ENCODE data around the gene CCDC7. TPM values are rescaled to one million over a fixed set of nuclear protein-coding genes. Genes with fewer than 3 reads are reported as not detected.
"Not testable (repeated sequence)": the region's sequence is repeated elsewhere in the genome, so short reads cannot be mapped to it uniquely, and the experiment has no call there.

The CCDC7 gene
- polyA plus RNA-seq, 1 of the 3 experiments (the other 2 are of a cell fraction): 0.44 TPM

GRCh38 chr10:32893916-32894664 lies 448.1 kb downstream of the CCDC7 start:
- no peak overlapping the region for H3K9ac ChIP-seq
- H3K4me1 ChIP-seq (ENCODE audit: control insufficient read depth in 1 of 2, insufficient read depth in 2 of 2, low read depth in 1 of 2, low read length in 1 of 2): no peaks in the 10 kb centered on the region
- CTCF ChIA-PET: no interaction called here
- H3K9me3 ChIP-seq: no peaks in the 10 kb centered on the region
- no peak overlapping the region for H3K4me3 ChIP-seq (ENCODE audit: low read depth in 2 of 2, low read length in 1 of 2)
- H4K20me1 ChIP-seq (ENCODE audit: insufficient read depth): no peaks in the 10 kb centered on the region
- H3K4me2 ChIP-seq: no peak overlapping the region
- TF ChIP-seq, protein P1, sequence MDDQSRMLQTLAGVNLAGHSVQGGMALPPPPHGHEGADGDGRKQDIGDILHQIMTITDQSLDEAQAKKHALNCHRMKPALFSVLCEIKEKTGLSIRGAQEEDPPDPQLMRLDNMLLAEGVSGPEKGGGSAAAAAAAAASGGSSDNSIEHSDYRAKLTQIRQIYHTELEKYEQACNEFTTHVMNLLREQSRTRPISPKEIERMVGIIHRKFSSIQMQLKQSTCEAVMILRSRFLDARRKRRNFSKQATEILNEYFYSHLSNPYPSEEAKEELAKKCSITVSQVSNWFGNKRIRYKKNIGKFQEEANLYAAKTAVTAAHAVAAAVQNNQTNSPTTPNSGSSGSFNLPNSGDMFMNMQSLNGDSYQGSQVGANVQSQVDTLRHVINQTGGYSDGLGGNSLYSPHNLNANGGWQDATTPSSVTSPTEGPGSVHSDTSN (IDR thresholded peaks at IDR 0.05): no peak
- TF ChIP-seq EZH2phosphoT487 (IDR thresholded peaks at IDR 0.05; ENCODE audit: borderline replicate concordance, low read depth) (no peak), USF1 (IDR thresholded peaks at IDR 0.05; ENCODE audit: borderline replicate concordance, low read depth) (no peak), RXRA (IDR thresholded peaks at IDR 0.05; ENCODE audit: borderline replicate concordance, low read depth) (no peak), FOSL2 (IDR thresholded peaks at IDR 0.05; ENCODE audit: borderline replicate concordance, low read depth) (no peak), JUND (IDR thresholded peaks at IDR 0.05) (no peak), MXI1 (IDR thresholded peaks at IDR 0.05; ENCODE audit: low read depth, low read length) (no peak), CTCF (IDR thresholded peaks at IDR 0.05) (no peak), EP300 (IDR thresholded peaks at IDR 0.05; ENCODE audit: borderline replicate concordance in 1 of 2, low read depth in 1 of 2, low read length in 1 of 2) (no peak), NRF1 (IDR thresholded peaks at IDR 0.05; ENCODE audit: low read depth, low read length) (no peak), TAF1 (IDR thresholded peaks at IDR 0.05; ENCODE audit: borderline replicate concordance, low read depth, low read length) (no peak), ELF1 (IDR thresholded peaks at IDR 0.05) (no peak), FOXM1 (IDR thresholded peaks at IDR 0.05; ENCODE audit: low read depth) (no peak), YY1 (IDR thresholded peaks at IDR 0.05; ENCODE audit: low read depth) (no peak), SMC3 (IDR thresholded peaks at IDR 0.05; ENCODE audit: low read depth, low read length) (no peak), GABPA (IDR thresholded peaks at IDR 0.05; ENCODE audit: low read depth) (no peak), MEF2A (IDR thresholded peaks at IDR 0.05; ENCODE audit: borderline replicate concordance, low read depth) (no peak), RFX5 (IDR thresholded peaks at IDR 0.05; ENCODE audit: low read length) (no peak)
- TF ChIP-seq, protein P2, sequence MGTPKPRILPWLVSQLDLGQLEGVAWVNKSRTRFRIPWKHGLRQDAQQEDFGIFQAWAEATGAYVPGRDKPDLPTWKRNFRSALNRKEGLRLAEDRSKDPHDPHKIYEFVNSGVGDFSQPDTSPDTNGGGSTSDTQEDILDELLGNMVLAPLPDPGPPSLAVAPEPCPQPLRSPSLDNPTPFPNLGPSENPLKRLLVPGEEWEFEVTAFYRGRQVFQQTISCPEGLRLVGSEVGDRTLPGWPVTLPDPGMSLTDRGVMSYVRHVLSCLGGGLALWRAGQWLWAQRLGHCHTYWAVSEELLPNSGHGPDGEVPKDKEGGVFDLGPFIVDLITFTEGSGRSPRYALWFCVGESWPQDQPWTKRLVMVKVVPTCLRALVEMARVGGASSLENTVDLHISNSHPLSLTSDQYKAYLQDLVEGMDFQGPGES (IDR thresholded peaks at IDR 0.05; ENCODE audit: low read depth, low read length): no peak
- TF ChIP-seq, protein P3, sequence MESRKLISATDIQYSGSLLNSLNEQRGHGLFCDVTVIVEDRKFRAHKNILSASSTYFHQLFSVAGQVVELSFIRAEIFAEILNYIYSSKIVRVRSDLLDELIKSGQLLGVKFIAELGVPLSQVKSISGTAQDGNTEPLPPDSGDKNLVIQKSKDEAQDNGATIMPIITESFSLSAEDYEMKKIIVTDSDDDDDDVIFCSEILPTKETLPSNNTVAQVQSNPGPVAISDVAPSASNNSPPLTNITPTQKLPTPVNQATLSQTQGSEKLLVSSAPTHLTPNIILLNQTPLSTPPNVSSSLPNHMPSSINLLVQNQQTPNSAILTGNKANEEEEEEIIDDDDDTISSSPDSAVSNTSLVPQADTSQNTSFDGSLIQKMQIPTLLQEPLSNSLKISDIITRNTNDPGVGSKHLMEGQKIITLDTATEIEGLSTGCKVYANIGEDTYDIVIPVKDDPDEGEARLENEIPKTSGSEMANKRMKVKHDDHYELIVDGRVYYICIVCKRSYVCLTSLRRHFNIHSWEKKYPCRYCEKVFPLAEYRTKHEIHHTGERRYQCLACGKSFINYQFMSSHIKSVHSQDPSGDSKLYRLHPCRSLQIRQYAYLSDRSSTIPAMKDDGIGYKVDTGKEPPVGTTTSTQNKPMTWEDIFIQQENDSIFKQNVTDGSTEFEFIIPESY (IDR thresholded peaks at IDR 0.05; ENCODE audit: borderline replicate concordance, low read depth): no peak
- POLR2A ChIA-PET: no interaction called here
- WGBS (ENCODE audit: low lambda C conversion rate): 96% methylated on average over 2 of the region's 2 CpGs
- peaks cover 50% of the 10 kb centered on the region for H3F3A ChIP-seq (replicated peaks; ENCODE audit: insufficient read depth)
- no peak overlapping the region for H2AFZ ChIP-seq (ENCODE audit: low read depth)
- H3K27ac ChIP-seq (ENCODE audit: low read depth in 2 of 2, low read length in 1 of 2): no peak overlapping the region
- DNase-seq: no peak
- peaks cover 38 to 47% of the 10 kb centered on the region in 2 experiments for H3K36me3 ChIP-seq (replicated peaks in 1 of 2; ENCODE audit: control insufficient read depth in 1 of 2, insufficient read depth in 2 of 2, low read length in 1 of 2)
- H3K27me3 ChIP-seq (ENCODE audit: insufficient read depth): no peaks in the 10 kb centered on the region
- no peaks in the 10 kb centered on the region; the same call in none of the 2 replicates for H3K79me2 ChIP-seq (ENCODE audit: insufficient read depth)
- H3K9me2 ChIP-seq: no peaks in the 10 kb centered on the region

GRCh38 chr10:32895200-32895968 lies 449.4 kb downstream of the CCDC7 start:
- POLR2A ChIA-PET; H4K20me1 ChIP-seq (ENCODE audit: insufficient read depth); H3K27ac ChIP-seq (ENCODE audit: low read depth in 2 of 2, low read length in 1 of 2); H3K4me2 ChIP-seq; H3K9ac ChIP-seq; DNase-seq; H3K27me3 ChIP-seq (ENCODE audit: insufficient read depth); H2AFZ ChIP-seq (ENCODE audit: low read depth); H3K9me3 ChIP-seq; H3K4me3 ChIP-seq (ENCODE audit: low read depth in 2 of 2, low read length in 1 of 2); CTCF ChIA-PET; H3K9me2 ChIP-seq; H3K4me1 ChIP-seq (ENCODE audit: control insufficient read depth in 1 of 2, insufficient read depth in 2 of 2, low read depth in 1 of 2, low read length in 1 of 2); H3K79me2 ChIP-seq (ENCODE audit: insufficient read depth): not testable (repeated sequence)
- H3K36me3 ChIP-seq (replicated peaks in 1 of 2; ENCODE audit: control insufficient read depth in 1 of 2, insufficient read depth in 2 of 2, low read length in 1 of 2): peaks cover 50 to 59% of the 10 kb centered on the region in 2 experiments
- peaks cover 50% of the 10 kb centered on the region for H3F3A ChIP-seq (replicated peaks; ENCODE audit: insufficient read depth)
- 97% methylated on average over 7 of the region's 7 CpGs for WGBS (ENCODE audit: low lambda C conversion rate)

Measured in SK-N-SH (cell line).